CD4-positive, alpha-beta T cell treated with Interleukin-4 for 4 hours (primary cell): ENCODE measurements around the gene EFL1.

Experiments
- DNase-seq: peaks from one replicate; pipeline ENCODE4 v3.0.0-alpha.2; 2020

The EFL1 gene

GRCh38 chr15:82114660-82115059 lies 147.9 kb downstream of the EFL1 start:
- no peak for DNase-seq

- no peak for DNase-seq
Measured at GRCh38 chr15:82113106-82113715, 149.3 kb downstream of the EFL1 start.

GRCh38 chr15:82111918-82112317 lies 150.6 kb downstream of the EFL1 start:
- no peak for DNase-seq

GRCh38 chr15:82110144-82110543 lies 152.4 kb downstream of the EFL1 start:
- DNase-seq = no peak

GRCh38 chr15:82108489-82109078 lies 153.9 kb downstream of the EFL1 start:
- peak; percentile 44 for DNase-seq

- DNase-seq = no peak
Measured at GRCh38 chr15:82106679-82107078, 155.9 kb downstream of the EFL1 start.

GRCh38 chr15:82105451-82106215 lies 156.9 kb downstream of the EFL1 start:
- DNase-seq = no peak

- no peak for DNase-seq
Measured at GRCh38 chr15:82103468-82103867, 159.1 kb downstream of the EFL1 start.

- DNase-seq = no peak
Measured at GRCh38 chr15:82100111-82100929, 162.2 kb downstream of the EFL1 start.

GRCh38 chr15:82098674-82099073 lies 163.9 kb downstream of the EFL1 start:
- DNase-seq = no peak

- DNase-seq = no peak
Measured at GRCh38 chr15:82095803-82096202, 166.7 kb downstream of the EFL1 start.

- no peak for DNase-seq
Measured at GRCh38 chr15:82093774-82094211, 168.7 kb downstream of the EFL1 start.

GRCh38 chr15:82093325-82093724 lies 169.2 kb downstream of the EFL1 start:
- DNase-seq = no peak

GRCh38 chr15:82091636-82092140 lies 170.8 kb downstream of the EFL1 start:
- DNase-seq = no peak

GRCh38 chr15:82086243-82086995 lies 176.1 kb downstream of the EFL1 start:
- DNase-seq = no peak

- DNase-seq = no peak
Measured at GRCh38 chr15:82081914-82082762, 180.4 kb downstream of the EFL1 start.

GRCh38 chr15:82080774-82081173 lies 181.8 kb downstream of the EFL1 start:
- DNase-seq = no peak
